LNCaP clone FGC (cell line): ENCODE measurements around the gene CAPNS1.

Source experiments
- DNase-seq: peaks from one replicate; pipeline ENCODE4 v3.0.0-alpha.2; 2011; ENCODE audit warnings: low read depth
- H3K4me3 ChIP-seq: 2 replicates; pipeline ENCODE4 v1.5.1; 2011; ENCODE audit warnings: mild to moderate bottlenecking, low read depth, low read length, control low read depth
- TF ChIP-seq, protein P1 (sequence below): IDR thresholded peaks from 2 replicates; pipeline ENCODE4 v1.5.1; 2012; ENCODE audit warnings: mild to moderate bottlenecking; ENCODE audit not compliant: control insufficient read depth, insufficient read depth; ENCODE audit errors: extremely low read depth

Gene CAPNS1

DNA sequence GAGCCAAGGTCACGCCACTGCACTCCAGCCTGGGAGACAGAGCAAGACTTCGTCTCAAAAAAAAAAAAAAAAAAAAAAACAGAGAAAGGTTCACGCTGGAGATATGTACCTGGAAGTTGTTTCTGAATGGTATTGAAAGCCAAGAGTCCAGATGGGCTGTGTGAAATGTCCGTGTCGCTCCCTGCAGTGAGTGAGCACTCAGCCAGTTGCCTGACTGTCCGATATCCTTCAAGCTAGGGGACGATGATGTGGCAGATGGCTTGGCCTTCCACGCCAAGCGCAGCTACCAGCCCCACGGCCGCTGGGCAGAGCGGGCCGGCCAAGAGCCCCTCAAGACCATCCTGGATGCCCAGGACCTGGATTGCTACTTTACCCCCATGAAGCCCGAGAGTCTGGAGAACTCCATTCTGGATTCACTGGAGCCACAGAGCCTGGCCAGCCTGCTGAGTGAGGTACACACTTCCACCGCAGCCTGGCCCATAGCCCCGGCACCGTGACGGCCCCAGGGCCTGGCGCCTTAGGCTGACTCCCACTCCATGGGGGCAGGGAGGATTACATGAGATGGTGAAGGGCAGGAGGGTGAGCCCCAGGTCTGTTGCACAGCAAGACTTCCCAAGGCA is 40.6 kb upstream of the CAPNS1 start:
- TF ChIP-seq, protein P1, sequence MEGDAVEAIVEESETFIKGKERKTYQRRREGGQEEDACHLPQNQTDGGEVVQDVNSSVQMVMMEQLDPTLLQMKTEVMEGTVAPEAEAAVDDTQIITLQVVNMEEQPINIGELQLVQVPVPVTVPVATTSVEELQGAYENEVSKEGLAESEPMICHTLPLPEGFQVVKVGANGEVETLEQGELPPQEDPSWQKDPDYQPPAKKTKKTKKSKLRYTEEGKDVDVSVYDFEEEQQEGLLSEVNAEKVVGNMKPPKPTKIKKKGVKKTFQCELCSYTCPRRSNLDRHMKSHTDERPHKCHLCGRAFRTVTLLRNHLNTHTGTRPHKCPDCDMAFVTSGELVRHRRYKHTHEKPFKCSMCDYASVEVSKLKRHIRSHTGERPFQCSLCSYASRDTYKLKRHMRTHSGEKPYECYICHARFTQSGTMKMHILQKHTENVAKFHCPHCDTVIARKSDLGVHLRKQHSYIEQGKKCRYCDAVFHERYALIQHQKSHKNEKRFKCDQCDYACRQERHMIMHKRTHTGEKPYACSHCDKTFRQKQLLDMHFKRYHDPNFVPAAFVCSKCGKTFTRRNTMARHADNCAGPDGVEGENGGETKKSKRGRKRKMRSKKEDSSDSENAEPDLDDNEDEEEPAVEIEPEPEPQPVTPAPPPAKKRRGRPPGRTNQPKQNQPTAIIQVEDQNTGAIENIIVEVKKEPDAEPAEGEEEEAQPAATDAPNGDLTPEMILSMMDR, result no peak
- no peak for DNase-seq
- no peak overlapping the region for H3K4me3 ChIP-seq

DNA sequence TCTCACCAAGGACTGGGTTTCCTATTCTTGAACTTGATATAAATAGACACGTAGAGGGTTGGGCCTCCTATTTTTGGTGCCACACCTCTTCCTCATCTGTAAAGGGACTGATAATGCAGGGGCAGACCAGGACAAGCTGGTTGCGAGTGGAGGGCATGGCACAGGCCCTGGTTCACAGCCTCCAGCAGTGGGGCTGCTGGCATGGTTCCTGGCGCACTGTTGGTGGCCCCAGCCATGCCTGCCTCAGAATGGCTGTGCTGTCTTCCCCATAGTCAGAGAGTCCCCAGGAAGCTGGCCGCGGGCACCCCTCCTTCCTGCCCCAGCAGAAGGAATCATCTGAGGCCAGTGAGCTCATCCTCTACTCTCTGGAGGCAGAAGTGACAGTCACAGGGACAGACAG is 39.4 kb upstream of the CAPNS1 start:
- DNase-seq, result no peak
- H3K4me3 ChIP-seq, result no peak overlapping the region
- TF ChIP-seq, protein P1, result no peak

DNA sequence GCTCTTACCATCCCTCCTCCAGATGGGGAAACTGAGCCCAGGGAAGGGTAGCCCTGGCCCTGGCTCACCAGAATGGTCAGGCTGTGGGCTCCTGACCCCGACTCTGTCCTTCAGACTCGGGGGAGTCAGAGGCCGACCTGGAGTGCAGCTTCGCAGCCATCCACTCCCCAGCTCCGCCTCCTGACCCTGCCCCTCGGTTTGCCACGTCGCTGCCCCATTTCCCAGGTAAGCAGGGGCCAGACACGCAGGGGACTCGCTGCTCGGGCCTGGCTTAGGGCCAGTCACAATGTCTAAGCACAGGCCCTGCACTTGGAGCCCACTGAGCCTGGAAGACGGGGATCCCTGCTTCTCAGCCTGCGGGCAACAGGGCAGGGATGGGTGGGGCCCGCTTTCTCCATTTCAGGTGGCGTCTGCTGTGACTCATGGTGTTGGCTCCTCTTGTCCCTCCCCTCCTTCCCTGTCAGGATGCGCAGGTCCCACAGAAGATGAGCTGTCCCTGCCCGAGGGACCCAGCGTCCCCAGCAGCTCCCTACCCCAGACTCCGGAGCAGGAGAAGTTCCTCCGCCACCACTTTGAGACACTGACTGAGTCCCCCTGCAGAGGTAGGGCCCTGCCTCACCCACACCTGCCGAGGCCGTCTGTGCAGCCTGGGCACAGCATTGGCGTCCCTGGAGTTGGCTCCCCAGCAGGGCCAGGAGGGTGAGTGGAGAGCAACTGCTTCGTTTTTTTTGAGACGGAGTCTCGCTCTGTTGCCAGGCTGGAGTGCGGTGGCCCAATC is 38.1 kb upstream of the CAPNS1 start:
- no peak for DNase-seq
- TF ChIP-seq, protein P1, result no peak

DNA sequence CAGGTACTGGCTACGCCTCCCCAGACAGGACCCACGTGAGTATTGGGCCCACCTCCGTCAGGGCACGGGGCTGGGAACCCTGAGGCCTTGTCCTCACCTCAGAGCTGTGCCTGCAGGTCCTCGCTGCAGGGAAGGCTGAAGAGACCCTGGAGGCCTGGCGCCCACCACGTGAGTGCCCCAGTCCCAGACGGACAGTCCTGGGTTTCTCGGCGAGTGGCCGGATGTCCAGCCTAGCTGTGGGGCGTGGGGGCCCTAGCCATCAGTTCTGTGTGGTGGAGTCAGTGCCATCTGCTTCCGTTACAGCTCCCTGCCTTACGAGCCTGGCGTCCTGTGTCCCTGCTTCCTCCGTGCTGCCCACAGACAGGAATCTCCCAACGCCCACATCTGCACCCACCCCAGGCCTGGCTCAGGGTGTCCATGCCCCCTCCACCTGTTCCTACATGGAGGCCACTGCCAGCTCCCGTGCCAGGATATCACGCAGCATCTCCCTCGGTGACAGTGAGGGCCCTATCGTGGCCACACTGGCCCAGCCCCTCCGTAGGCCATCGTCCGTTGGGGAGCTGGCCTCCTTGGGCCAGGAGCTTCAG is 36.7 kb upstream of the CAPNS1 start:
- TF ChIP-seq, protein P1, result no peak
- H3K4me3 ChIP-seq, result no peak overlapping the region
- DNase-seq, result no peak

More for the DNA sequence above, 38.1 kb upstream of the CAPNS1 start:
- H3K4me3 ChIP-seq, result no peak overlapping the region

DNA sequence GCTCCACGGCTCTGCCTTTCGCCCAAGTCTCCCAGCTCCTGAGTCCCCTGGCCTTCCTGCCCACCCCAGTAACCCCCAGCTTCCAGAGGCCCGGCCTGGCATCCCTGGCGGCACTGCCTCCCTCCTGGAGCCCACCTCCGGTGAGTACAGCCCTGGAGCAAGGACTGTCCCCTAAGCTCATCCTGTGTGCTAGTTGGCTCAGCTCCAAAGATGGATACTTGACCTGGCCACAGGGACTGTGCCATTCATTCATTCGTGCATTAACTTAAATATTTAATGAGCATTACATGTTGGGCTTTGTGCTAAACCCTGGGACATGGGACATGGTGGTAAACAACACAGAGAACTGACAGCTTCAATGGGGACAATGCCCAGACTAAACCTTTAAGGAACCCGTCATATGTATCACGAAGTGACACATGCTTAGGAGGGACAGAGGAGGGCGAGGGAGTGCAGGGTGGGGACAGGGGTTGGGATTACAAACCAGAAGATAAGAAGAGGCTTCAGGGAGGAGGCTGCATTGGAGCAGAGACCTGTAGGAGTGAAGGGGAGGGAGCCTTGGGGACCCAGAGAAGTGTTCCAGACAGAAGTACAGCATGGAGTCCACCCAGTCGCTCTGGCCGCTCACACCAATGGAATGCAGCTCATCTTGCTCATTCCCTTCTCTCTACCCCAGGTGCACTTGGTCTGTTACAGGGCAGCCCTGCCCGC is 35.9 kb upstream of the CAPNS1 start:
- no peak for DNase-seq
- H3K4me3 ChIP-seq, result no peak overlapping the region
- TF ChIP-seq, protein P1, result no peak

DNA sequence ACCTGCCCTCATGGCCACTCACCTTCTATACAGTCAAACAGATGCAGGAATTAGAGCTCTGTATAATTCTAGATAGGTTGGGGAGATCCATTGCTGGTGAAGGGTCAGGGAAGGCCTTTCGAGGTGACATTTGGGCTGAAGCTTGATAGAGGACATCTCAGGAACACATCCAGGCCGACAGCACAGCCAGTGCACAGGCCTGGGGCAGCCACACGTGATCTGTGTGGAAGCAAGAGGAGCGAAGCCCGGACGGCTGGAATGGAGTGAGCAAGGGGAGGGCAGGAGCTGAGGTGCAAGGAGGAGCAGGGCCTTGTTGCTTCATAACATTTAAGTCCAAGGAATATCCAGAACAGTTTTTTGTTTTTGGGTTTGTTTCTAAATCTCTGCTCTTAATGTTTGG is 33.4 kb upstream of the CAPNS1 start:
- no peak for DNase-seq
- no peak overlapping the region for H3K4me3 ChIP-seq
- TF ChIP-seq, protein P1, result no peak
